SU-DHL-6 (cell line): Measurements from ENCODE around the gene EPHA6.

Experiments
- H2AFZ ChIP-seq: fragments of 200-600 bp; sonication (generic); 2 replicates; pipeline ENCODE4 v1.6.1; 2014; ENCODE audit warnings: low read depth, mild to moderate bottlenecking, moderate library complexity, mixed read lengths, antibody characterized with exemption, low read length; ENCODE audit not compliant: severe bottlenecking
- H3F3A ChIP-seq: fragments of 200-600 bp; shearing (Covaris generic); 2 replicates; pipeline ENCODE4 v1.6.0; 2016; ENCODE audit warnings: antibody characterized with exemption, mild to moderate bottlenecking; ENCODE audit not compliant: insufficient read depth
- H3K27ac ChIP-seq: fragments of 200-600 bp; sonication (generic); 2 replicates; pipeline ENCODE4 v1.5.1; 2016; ENCODE audit warnings: low read depth, mild to moderate bottlenecking, low read length, moderate library complexity, mixed read lengths
- H3K27me3 ChIP-seq: fragments of 200-600 bp; sonication (generic), shearing (Covaris generic); 2 replicates; pipeline ENCODE4 v1.6.0; 2014; ENCODE audit warnings: mild to moderate bottlenecking, low read length
- H3K36me3 ChIP-seq: fragments of 200-600 bp; sonication (generic); 2 replicates; pipeline ENCODE4 v1.6.1; 2014; ENCODE audit warnings: mild to moderate bottlenecking, low read length, mixed read lengths
- H3K4me2 ChIP-seq: fragments of 300-600, 200-600 bp; shearing (Covaris generic), sonication (generic); 2 replicates; pipeline ENCODE4 v1.6.0; 2014; ENCODE audit warnings: low read length, low read depth, mild to moderate bottlenecking; ENCODE audit not compliant: poor library complexity, severe bottlenecking
- H3K4me3 ChIP-seq: fragments of 200-600 bp; sonication (generic); 2 replicates; pipeline ENCODE4 v1.5.1; 2014; ENCODE audit warnings: antibody characterized with exemption, low read length, mild to moderate bottlenecking, mixed read lengths; ENCODE audit not compliant: insufficient read depth, poor library complexity, severe bottlenecking
- H3K79me2 ChIP-seq: fragments of 200-600 bp; sonication (generic); 2 replicates; pipeline ENCODE4 v1.6.1; 2014; ENCODE audit warnings: mild to moderate bottlenecking, low read length, moderate library complexity; ENCODE audit not compliant: insufficient read depth
- H3K9ac ChIP-seq: fragments of 200-600 bp; sonication (generic); 2 replicates; pipeline ENCODE4 v1.7.0; 2014; ENCODE audit warnings: mild to moderate bottlenecking, low read length
- H3K9me2 ChIP-seq: fragments of 200-600 bp; sonication (generic); replicated peaks from 2 replicates; pipeline ENCODE4 v1.6.1; 2014; ENCODE audit warnings: low read length; ENCODE audit not compliant: insufficient read depth
- H3K9me3 ChIP-seq: fragments of 200-600 bp; sonication (generic); 2 replicates; pipeline ENCODE4 v1.6.1; 2014; ENCODE audit warnings: low read length, mixed read lengths; ENCODE audit not compliant: insufficient read depth
- H4K20me1 ChIP-seq: fragments of 200-600 bp; sonication (generic); 2 replicates; pipeline ENCODE4 v1.6.1; 2014; ENCODE audit warnings: low read depth, mild to moderate bottlenecking, antibody characterized with exemption, low read length, moderate library complexity, mixed read lengths
- EZH2phosphoT487 ChIP-seq: fragments of 200-600 bp; sonication (generic), shearing (Covaris generic); conservative IDR thresholded peaks from 2 replicates; pipeline ENCODE4 v1.6.1; 2018; ENCODE audit warnings: mild to moderate bottlenecking, antibody characterized with exemption, low read length, moderate library complexity, mixed read lengths
- TF ChIP-seq, protein P1 (sequence below): fragments of 200-600 bp; sonication (generic); IDR thresholded peaks from one replicate; pipeline ENCODE4 v1.5.1; 2017; ENCODE audit warnings: antibody characterized with exemption, mild to moderate bottlenecking, low read length, moderate library complexity; ENCODE audit not compliant: insufficient read depth, poor library complexity, severe bottlenecking

The EPHA6 gene

DNA sequence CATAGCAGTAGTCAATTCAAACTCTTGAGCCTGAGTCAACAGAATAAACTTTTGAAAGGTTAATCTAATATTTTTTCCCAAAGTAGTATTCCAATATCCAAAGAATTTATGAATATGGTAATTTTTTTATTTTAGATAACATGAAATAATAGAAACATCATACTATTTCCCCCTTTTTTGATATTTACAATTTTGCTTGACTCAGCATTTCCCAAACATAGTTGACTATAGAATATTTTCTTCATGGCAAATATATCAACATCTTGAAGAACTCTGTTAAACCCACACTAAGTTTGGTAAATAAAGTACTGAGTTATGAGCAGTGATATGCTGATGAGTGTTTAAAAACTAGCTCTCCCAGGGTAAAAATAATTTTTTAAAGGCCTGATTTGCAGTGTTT is 570.2 kb downstream of the EPHA6 start:
- Histone ChIP-seq H3K9me3 (no peaks in the 10 kb centered on the region; the same call in 1 of the 2 replicates), H4K20me1 (no peaks in the 10 kb centered on the region), H2AFZ (no peak overlapping the region), H3K9ac (no peak overlapping the region), H3K36me3 (no peaks in the 10 kb centered on the region), H3K27ac (no peak overlapping the region), H3F3A (no peaks in the 10 kb centered on the region), H3K4me3 (no peak overlapping the region), H3K27me3 (no peaks in the 10 kb centered on the region), H3K9me2 (no peaks in the 10 kb centered on the region), H3K79me2 (no peaks in the 10 kb centered on the region), H3K4me2 (no peak overlapping the region)
- TF ChIP-seq, protein P1, sequence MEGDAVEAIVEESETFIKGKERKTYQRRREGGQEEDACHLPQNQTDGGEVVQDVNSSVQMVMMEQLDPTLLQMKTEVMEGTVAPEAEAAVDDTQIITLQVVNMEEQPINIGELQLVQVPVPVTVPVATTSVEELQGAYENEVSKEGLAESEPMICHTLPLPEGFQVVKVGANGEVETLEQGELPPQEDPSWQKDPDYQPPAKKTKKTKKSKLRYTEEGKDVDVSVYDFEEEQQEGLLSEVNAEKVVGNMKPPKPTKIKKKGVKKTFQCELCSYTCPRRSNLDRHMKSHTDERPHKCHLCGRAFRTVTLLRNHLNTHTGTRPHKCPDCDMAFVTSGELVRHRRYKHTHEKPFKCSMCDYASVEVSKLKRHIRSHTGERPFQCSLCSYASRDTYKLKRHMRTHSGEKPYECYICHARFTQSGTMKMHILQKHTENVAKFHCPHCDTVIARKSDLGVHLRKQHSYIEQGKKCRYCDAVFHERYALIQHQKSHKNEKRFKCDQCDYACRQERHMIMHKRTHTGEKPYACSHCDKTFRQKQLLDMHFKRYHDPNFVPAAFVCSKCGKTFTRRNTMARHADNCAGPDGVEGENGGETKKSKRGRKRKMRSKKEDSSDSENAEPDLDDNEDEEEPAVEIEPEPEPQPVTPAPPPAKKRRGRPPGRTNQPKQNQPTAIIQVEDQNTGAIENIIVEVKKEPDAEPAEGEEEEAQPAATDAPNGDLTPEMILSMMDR, result no peak
- TF ChIP-seq EZH2phosphoT487, result no peak

DNA sequence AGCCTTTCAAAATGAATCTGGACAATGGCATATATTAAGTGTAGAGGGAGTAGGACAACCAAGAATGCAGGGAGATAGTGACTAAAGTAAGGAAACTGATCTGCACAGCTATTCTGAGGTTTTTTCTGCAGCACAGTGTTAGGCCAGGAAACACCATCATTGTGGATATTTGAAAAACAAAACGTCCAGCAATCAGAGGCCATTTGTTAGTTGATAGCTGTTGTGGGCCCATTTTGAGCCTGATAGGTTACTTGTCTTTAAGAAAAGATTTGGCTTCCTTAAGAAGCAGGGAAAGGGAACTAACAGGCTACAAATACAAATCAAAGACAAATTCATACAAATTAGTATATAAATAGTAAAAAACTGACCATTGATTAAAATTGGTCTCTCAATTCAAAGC is 574.4 kb downstream of the EPHA6 start:
- Histone ChIP-seq H3F3A (no peaks in the 10 kb centered on the region), H3K9me2 (no peaks in the 10 kb centered on the region), H2AFZ (no peak overlapping the region), H3K4me2 (no peak overlapping the region), H3K27ac (no peak overlapping the region), H3K4me3 (no peak overlapping the region), H3K36me3 (no peaks in the 10 kb centered on the region), H3K9me3 (no peaks in the 10 kb centered on the region; the same call in 1 of the 2 replicates), H3K27me3 (no peaks in the 10 kb centered on the region), H3K79me2 (no peaks in the 10 kb centered on the region), H3K9ac (no peak overlapping the region), H4K20me1 (no peaks in the 10 kb centered on the region)
- TF ChIP-seq, protein P1, result no peak
- no peak for TF ChIP-seq EZH2phosphoT487

DNA sequence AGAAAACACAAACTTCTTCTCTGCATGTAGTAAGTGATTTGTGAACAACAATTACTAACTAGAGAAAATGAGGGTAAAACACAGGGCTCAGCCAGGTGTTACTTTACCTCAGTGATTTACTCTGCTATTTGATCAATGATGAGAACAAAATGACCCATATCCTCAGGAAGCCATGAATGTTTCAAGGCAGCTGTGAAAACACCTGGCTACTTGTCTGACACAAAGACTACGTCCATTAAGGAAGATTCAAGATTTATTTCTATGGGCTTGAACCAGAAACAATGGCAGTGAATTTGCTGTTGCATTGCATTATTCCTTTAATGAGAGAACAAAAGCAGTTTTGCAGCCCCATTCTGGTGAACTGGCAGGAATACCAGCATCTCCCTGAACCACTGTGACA is 575.5 kb downstream of the EPHA6 start:
- no peaks in the 10 kb centered on the region for H4K20me1 ChIP-seq
- no peaks in the 10 kb centered on the region for H3K9me2 ChIP-seq
- TF ChIP-seq, protein P1, result no peak
- no peaks in the 10 kb centered on the region for H3K27me3 ChIP-seq
- no peak overlapping the region for H3K9ac ChIP-seq
- no peak overlapping the region for H3K27ac ChIP-seq
- H3K9me3 ChIP-seq, result no peaks in the 10 kb centered on the region; the same call in 1 of the 2 replicates
- no peaks in the 10 kb centered on the region for H3F3A ChIP-seq
- H3K36me3 ChIP-seq, result no peaks in the 10 kb centered on the region
- H3K4me3 ChIP-seq, result no peak overlapping the region
- no peaks in the 10 kb centered on the region for H3K79me2 ChIP-seq
- H2AFZ ChIP-seq, result no peak overlapping the region
- no peak overlapping the region for H3K4me2 ChIP-seq
